ENCODE data around the gene FOXO3. TPM values are rescaled to one million over a fixed set of nuclear protein-coding genes. Genes with fewer than 3 reads are reported as not detected.

Gene FOXO3
- total and polyA plus RNA-seq, 2 of the 13 experiments (the other 11 are each of a cell fraction or from before 2014, with no cell fraction given): 16.0 to 22.5 TPM

- TF ChIP-seq FOXO1 (CRISPR knock-in tag; IDR thresholded peaks at IDR 0.05) (0 out of 2 replicates have a peak, but pooled peaks have one; percentile 26), KDM2A (CRISPR knock-in tag; IDR thresholded peaks at IDR 0.05; ENCODE audit: borderline replicate concordance, low read depth) (peak; percentile 42), MYC (CRISPR knock-in tag; IDR thresholded peaks at IDR 0.05; ENCODE audit: borderline replicate concordance) (peak; percentile 62), ZUFSP (CRISPR knock-in tag; IDR thresholded peaks at IDR 0.05; ENCODE audit: borderline replicate concordance) (no peak), TBX3 (IDR thresholded peaks at IDR 0.05; ENCODE audit: borderline replicate concordance) (peak; percentile 9; the same call in 1 of the 2 replicates), MZF1 (CRISPR knock-in tag; IDR thresholded peaks at IDR 0.05; ENCODE audit: borderline replicate concordance) (no peak), ELF1 (CRISPR knock-in tag; IDR thresholded peaks at IDR 0.05) (no peak), ZBTB43 (CRISPR knock-in tag; conservative IDR thresholded peaks at IDR 0.05) (no peak; the same call in 1 of the 2 replicates), STAT5B (CRISPR knock-in tag; IDR thresholded peaks at IDR 0.05) (no peak), ZNF414 (CRISPR knock-in tag; IDR thresholded peaks at IDR 0.05) (no peak), ZNF557 (CRISPR knock-in tag; IDR thresholded peaks at IDR 0.05) (peak; percentile 58; the same call in 1 of the 2 replicates), MTERF4 (CRISPR knock-in tag; IDR thresholded peaks at IDR 0.05) (0 out of 2 replicates have a peak, but pooled peaks have one; percentile 75), ZNF501 (CRISPR knock-in tag; IDR thresholded peaks at IDR 0.05) (no peak), GMEB1 (CRISPR knock-in tag; IDR thresholded peaks at IDR 0.05; ENCODE audit: borderline replicate concordance) (no peak; the same call in 1 of the 2 replicates), BORCS8-MEF2B (CRISPR knock-in tag; IDR thresholded peaks at IDR 0.05) (peak; percentile 48; the same call in 1 of the 2 replicates), ARID2 (CRISPR knock-in tag; IDR thresholded peaks at IDR 0.05; ENCODE audit: borderline replicate concordance) (0 out of 2 replicates have a peak, but pooled peaks have one; percentile 72), STAG1 (CRISPR knock-in tag; IDR thresholded peaks at IDR 0.05) (peak; percentile 13; the same call in 1 of the 2 replicates), ZNF768 (CRISPR knock-in tag; IDR thresholded peaks at IDR 0.05) (peak; percentile 19; the same call in 1 of the 2 replicates), HNRNPK (IDR thresholded peaks at IDR 0.05; ENCODE audit: low read depth, low read length, poor library complexity, severe bottlenecking) (peak; percentile 80), MED1 (CRISPR knock-in tag; IDR thresholded peaks at IDR 0.05) (peak; percentile 32), TCF7L2 (IDR thresholded peaks at IDR 0.05; ENCODE audit: low read depth, low read length) (no peak), CBX5 (CRISPR knock-in tag; IDR thresholded peaks at IDR 0.05; ENCODE audit: borderline replicate concordance) (no peak; the same call in 1 of the 2 replicates), TBX2 (CRISPR knock-in tag; IDR thresholded peaks at IDR 0.05; ENCODE audit: borderline replicate concordance) (peak; percentile 52; the same call in 1 of the 2 replicates)
Measured at GRCh38 chr6:108559097-108559883, 1.4 kb upstream of the FOXO3 start (continued).
